HepG2 (cell line): ENCODE data around the gene RBBP8NL. TPM values are rescaled to one million over a fixed set of nuclear protein-coding genes. Genes with fewer than 3 reads are reported as not detected.
A peak's percentile ranks its signal among the peaks of the same experiment; 100 is the strongest.

Source experiments
- ATRX ChIP-seq: sonication (generic); formaldehyde crosslinking; IDR thresholded peaks from 2 replicates; pipeline ENCODE4 v1.4.0; 2020; ENCODE audit warnings: missing genetic modification reagents, borderline replicate concordance
- EP300 ChIP-seq, 3 experiments: sonication (generic) in 1 of 3; formaldehyde crosslinking in 1 of 3; IDR thresholded peaks; 2 replicates each; pipeline versions ENCODE4 v1.5.1 to v1.6.1; 2011 to 2020; ENCODE audit warnings: low read depth in 2 of 3, low read length in 2 of 3, borderline replicate concordance in 1 of 3, improper control_type of control experiment in 1 of 3, mild to moderate bottlenecking in 1 of 3, missing genetic modification reagents in 1 of 3, moderate library complexity in 1 of 3
- HNF4A ChIP-seq: sonication (generic); formaldehyde crosslinking; IDR thresholded peaks from 2 replicates; pipeline ENCODE4 v1.4.0; 2020; ENCODE audit warnings: missing genetic modification reagents
- HOXA3 ChIP-seq: sonication (generic); formaldehyde crosslinking; IDR thresholded peaks from 2 replicates; pipeline ENCODE4 v1.5.0; 2020; ENCODE audit warnings: missing genetic modification reagents
- HOXA7 ChIP-seq: sonication (generic); formaldehyde crosslinking; IDR thresholded peaks from 2 replicates; pipeline ENCODE4 v1.8.1; 2022; ENCODE audit warnings: mild to moderate bottlenecking, missing genetic modification reagents, moderate library complexity
- MIER2 ChIP-seq: IDR thresholded peaks from 2 replicates; pipeline ENCODE4 v1.6.1; 2016; ENCODE audit warnings: missing biosample characterization, missing genetic modification reagents
- NCOA1 ChIP-seq: sonication (generic); formaldehyde crosslinking; IDR thresholded peaks from 2 replicates; pipeline ENCODE4 v1.9.0; 2021; ENCODE audit warnings: missing genetic modification reagents
- PCBP2 ChIP-seq: fragments of 200-400 bp; formaldehyde crosslinking; optimal IDR thresholded peaks from 2 replicates; pipeline ENCODE3; 2018; ENCODE audit warnings: low read length, low read depth; ENCODE audit not compliant: poor library complexity, severe bottlenecking
- PHF20 ChIP-seq: sonication (generic); formaldehyde crosslinking; IDR thresholded peaks from 2 replicates; pipeline ENCODE4 v1.5.0; 2020; ENCODE audit warnings: mild to moderate bottlenecking, missing genetic modification reagents
- PHF21A ChIP-seq: sonication (generic); formaldehyde crosslinking; IDR thresholded peaks from 2 replicates; pipeline ENCODE4 v1.5.0; 2020; ENCODE audit warnings: mild to moderate bottlenecking, missing genetic modification reagents
- SATB2 ChIP-seq: sonication (generic); formaldehyde crosslinking; IDR thresholded peaks from 2 replicates; pipeline ENCODE4 v1.5.0; 2020; ENCODE audit warnings: missing genetic modification reagents
- TEAD2 ChIP-seq: sonication (generic); formaldehyde crosslinking; IDR thresholded peaks from 2 replicates; pipeline ENCODE4 v1.9.0; 2021; ENCODE audit warnings: missing genetic modification reagents
- ZFP62 ChIP-seq: sonication (generic); formaldehyde crosslinking; IDR thresholded peaks from 2 replicates; pipeline ENCODE4 v1.4.0; 2020; ENCODE audit warnings: missing genetic modification reagents
- ZFYVE20 ChIP-seq: sonication (generic); formaldehyde crosslinking; IDR thresholded peaks from 2 replicates; pipeline ENCODE4 v1.8.0; 2023; ENCODE audit warnings: low read depth, mild to moderate bottlenecking, moderate library complexity, missing genetic modification reagents, borderline replicate concordance
- ZNF20 ChIP-seq: sonication (generic); formaldehyde crosslinking; IDR thresholded peaks from 2 replicates; pipeline ENCODE4 v1.4.0; 2020; ENCODE audit warnings: mild to moderate bottlenecking, moderate library complexity, missing genetic modification reagents
- ZNF326 ChIP-seq: sonication (generic); formaldehyde crosslinking; IDR thresholded peaks from 2 replicates; pipeline ENCODE4 v1.4.0; 2020; ENCODE audit warnings: missing genetic modification reagents, borderline replicate concordance
- ZNF512 ChIP-seq: sonication (generic); formaldehyde crosslinking; IDR thresholded peaks from 2 replicates; pipeline ENCODE4 v1.4.0; 2020; ENCODE audit warnings: mild to moderate bottlenecking, missing genetic modification reagents
- ZNF790 ChIP-seq: sonication (generic); formaldehyde crosslinking; IDR thresholded peaks from 2 replicates; pipeline ENCODE4 v1.8.0; 2022; ENCODE audit warnings: missing genetic modification reagents, mild to moderate bottlenecking, borderline replicate concordance
- polyA plus RNA-seq, 8 experiments: library from polyadenylated mRNA; depleted of rRNA in 3 of 8; stranded (reverse) in 7 of 8; unstranded in 1 of 8; fragments of >200 nt; fragmentation: Illumina TruSeq in 4 of 8; extraction: Trizol in 4 of 8; gene quantifications; 2 replicates each; pipeline versions ENCODE4 v1.2.1 to v1.2.3, GENCODE V29; 2011 to 2016; ENCODE audit warnings: low read depth in 4 of 8, missing spikeins in 1 of 8, mixed read lengths in 1 of 8; ENCODE audit not compliant: insufficient read depth in 1 of 8
- total RNA-seq, 5 experiments: library from RNA; depleted of rRNA; stranded (reverse); fragments of >200 nt; fragmentation: Illumina TruSeq; extraction: Trizol; gene quantifications; 2 replicates each; pipeline ENCODE4 v1.2.3, GENCODE V29; 2016; ENCODE audit warnings: low read depth in 1 of 5
- TF ChIP-seq, protein P1 (sequence below): sonication (generic); formaldehyde crosslinking; IDR thresholded peaks from 2 replicates; pipeline ENCODE4 v1.4.0; 2020; ENCODE audit warnings: missing genetic modification reagents
- TF ChIP-seq, protein P2 (sequence below): sonication (generic); formaldehyde crosslinking; IDR thresholded peaks from 2 replicates; pipeline ENCODE4 v1.5.0; 2020; ENCODE audit warnings: mild to moderate bottlenecking, missing genetic modification reagents
- TF ChIP-seq, protein P3 (sequence below): sonication (generic); formaldehyde crosslinking; IDR thresholded peaks from 2 replicates; pipeline ENCODE4 v1.4.0; 2020; ENCODE audit warnings: mild to moderate bottlenecking, missing genetic modification reagents

Gene RBBP8NL
- total and polyA plus RNA-seq, 2 of the 13 experiments (the other 11 are each of a cell fraction or from before 2014, with no cell fraction given): 0.69 to 0.86 TPM

DNA sequence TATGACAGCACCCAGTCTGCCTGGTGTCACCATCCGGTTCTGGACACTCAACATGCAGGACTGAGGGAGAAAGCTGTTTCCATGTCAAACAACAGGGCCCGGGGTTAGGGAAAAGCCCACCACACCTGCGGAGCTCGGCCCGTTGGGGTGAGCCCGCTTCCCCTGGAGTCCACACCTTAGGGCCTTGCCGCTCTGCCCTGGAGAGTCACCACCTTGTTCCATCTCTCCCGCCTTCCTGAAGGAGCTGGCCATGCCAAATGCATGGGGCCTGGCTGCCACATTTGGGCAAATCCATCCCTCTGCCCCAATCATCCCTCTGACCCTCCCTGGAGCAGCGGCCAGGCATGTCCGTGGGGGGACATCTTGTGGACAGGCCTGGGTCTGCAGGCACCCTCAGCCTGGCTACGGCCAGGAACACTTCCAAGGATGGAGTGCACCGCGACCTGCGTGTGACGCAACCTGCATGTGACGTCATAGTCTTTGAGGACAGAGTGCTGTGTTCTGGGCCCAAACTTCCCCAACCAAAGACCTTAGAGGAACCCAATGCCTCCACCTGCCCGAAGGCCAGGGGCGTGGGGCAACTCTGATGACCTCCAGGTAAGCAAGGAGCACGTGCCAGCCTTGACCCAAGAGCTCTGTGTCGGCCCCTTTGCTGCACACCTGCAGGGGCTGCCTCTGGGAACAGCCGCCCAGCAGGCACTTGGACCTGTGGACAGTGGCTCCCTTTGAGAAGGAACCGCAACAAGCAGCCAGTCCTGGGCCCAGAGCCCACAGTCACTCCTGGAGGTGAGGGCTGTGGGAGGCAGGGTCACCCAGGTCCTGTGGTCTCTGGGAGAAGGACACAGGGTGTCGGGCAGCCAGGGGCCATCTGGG, 22.0 kb downstream of the RBBP8NL start (continued):
- TF ChIP-seq ZNF20 (CRISPR knock-in tag) (no peak), PHF21A (CRISPR knock-in tag) (no peak), ZNF790 (CRISPR knock-in tag) (no peak), NCOA1 (CRISPR knock-in tag) (no peak), ZNF326 (0 out of 2 replicates have a peak, but pooled peaks have one; percentile 72), PHF20 (CRISPR knock-in tag) (no peak), PCBP2 (no peak), HOXA3 (peak; percentile 99), MIER2 (CRISPR knock-in tag) (peak; percentile 61; the same call in 1 of the 2 replicates), HOXA7 (no peak), EP300 (IDR thresholded peaks at IDR 0.05; ENCODE audit: low read depth in 2 of 2, low read length in 2 of 2) (0 out of 4 replicates have a peak, but pooled peaks of 1 of the 2 experiments have one; percentile 57), EP300 (CRISPR knock-in tag; IDR thresholded peaks at IDR 0.05; ENCODE audit: borderline replicate concordance) (peak; percentile 60; the same call in 1 of the 2 replicates), ZNF512 (no peak), SATB2 (CRISPR knock-in tag) (no peak), ATRX (no peak), ZFYVE20 (CRISPR knock-in tag) (peak; percentile 79; the same call in 1 of the 2 replicates), HNF4A (CRISPR knock-in tag) (peak; percentile 55), ZFP62 (CRISPR knock-in tag) (no peak), TEAD2 (CRISPR knock-in tag) (0 out of 2 replicates have a peak, but pooled peaks have one; percentile 22)
- TF ChIP-seq, protein P1, sequence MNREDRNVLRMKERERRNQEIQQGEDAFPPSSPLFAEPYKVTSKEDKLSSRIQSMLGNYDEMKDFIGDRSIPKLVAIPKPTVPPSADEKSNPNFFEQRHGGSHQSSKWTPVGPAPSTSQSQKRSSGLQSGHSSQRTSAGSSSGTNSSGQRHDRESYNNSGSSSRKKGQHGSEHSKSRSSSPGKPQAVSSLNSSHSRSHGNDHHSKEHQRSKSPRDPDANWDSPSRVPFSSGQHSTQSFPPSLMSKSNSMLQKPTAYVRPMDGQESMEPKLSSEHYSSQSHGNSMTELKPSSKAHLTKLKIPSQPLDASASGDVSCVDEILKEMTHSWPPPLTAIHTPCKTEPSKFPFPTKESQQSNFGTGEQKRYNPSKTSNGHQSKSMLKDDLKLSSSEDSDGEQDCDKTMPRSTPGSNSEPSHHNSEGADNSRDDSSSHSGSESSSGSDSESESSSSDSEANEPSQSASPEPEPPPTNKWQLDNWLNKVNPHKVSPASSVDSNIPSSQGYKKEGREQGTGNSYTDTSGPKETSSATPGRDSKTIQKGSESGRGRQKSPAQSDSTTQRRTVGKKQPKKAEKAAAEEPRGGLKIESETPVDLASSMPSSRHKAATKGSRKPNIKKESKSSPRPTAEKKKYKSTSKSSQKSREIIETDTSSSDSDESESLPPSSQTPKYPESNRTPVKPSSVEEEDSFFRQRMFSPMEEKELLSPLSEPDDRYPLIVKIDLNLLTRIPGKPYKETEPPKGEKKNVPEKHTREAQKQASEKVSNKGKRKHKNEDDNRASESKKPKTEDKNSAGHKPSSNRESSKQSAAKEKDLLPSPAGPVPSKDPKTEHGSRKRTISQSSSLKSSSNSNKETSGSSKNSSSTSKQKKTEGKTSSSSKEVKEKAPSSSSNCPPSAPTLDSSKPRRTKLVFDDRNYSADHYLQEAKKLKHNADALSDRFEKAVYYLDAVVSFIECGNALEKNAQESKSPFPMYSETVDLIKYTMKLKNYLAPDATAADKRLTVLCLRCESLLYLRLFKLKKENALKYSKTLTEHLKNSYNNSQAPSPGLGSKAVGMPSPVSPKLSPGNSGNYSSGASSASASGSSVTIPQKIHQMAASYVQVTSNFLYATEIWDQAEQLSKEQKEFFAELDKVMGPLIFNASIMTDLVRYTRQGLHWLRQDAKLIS (CRISPR knock-in tag): no peak; the same call in 1 of the 2 replicates
- TF ChIP-seq, protein P2, sequence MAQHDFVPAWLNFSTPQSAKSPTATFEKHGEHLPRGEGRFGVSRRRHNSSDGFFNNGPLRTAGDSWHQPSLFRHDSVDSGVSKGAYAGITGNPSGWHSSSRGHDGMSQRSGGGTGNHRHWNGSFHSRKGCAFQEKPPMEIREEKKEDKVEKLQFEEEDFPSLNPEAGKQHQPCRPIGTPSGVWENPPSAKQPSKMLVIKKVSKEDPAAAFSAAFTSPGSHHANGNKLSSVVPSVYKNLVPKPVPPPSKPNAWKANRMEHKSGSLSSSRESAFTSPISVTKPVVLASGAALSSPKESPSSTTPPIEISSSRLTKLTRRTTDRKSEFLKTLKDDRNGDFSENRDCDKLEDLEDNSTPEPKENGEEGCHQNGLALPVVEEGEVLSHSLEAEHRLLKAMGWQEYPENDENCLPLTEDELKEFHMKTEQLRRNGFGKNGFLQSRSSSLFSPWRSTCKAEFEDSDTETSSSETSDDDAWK (CRISPR knock-in tag): no peak
- TF ChIP-seq, protein P3, sequence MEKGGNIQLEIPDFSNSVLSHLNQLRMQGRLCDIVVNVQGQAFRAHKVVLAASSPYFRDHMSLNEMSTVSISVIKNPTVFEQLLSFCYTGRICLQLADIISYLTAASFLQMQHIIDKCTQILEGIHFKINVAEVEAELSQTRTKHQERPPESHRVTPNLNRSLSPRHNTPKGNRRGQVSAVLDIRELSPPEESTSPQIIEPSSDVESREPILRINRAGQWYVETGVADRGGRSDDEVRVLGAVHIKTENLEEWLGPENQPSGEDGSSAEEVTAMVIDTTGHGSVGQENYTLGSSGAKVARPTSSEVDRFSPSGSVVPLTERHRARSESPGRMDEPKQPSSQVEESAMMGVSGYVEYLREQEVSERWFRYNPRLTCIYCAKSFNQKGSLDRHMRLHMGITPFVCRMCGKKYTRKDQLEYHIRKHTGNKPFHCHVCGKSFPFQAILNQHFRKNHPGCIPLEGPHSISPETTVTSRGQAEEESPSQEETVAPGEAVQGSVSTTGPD: no peak
